Keratinocyte (primary cell): ENCODE data around the gene AGO1.

Experiments
- CTCF ChIP-seq, 3 experiments: IDR thresholded peaks in 1 of 3; conservative IDR thresholded peaks in 1 of 3; optimal IDR thresholded peaks in 1 of 3; 2 replicates in 2 of 3; 3 replicates in 1 of 3; pipeline versions ENCODE3 to v1.5.1; 2011; ENCODE audit warnings: low read length in 3 of 3, mild to moderate bottlenecking in 3 of 3, moderate library complexity in 2 of 3, control low read depth in 1 of 3, inconsistent platforms in 1 of 3; ENCODE audit not compliant: insufficient read depth in 2 of 3; ENCODE audit errors: extremely low read depth in 1 of 3
- EZH2 ChIP-seq: IDR thresholded peaks from one replicate; pipeline ENCODE4 v1.6.1; 2012; ENCODE audit warnings: inconsistent platforms, mild to moderate bottlenecking, low read length, moderate library complexity

GRCh38 chr1:35939484-35939883 lies 56.5 kb downstream of the AGO1 start:
- no peak for TF ChIP-seq EZH2
- no peak for TF ChIP-seq CTCF (optimal IDR thresholded peaks at IDR 0.05 in 1 of 3, IDR thresholded peaks at IDR 0.05 in 1 of 3, conservative IDR thresholded peaks at IDR 0.05 in 1 of 3; ENCODE audit: extremely low read depth in 1 of 3, insufficient read depth in 2 of 3, low read length in 3 of 3)
